Stimulated activated CD8-positive, alpha-beta memory T cell treated with anti-CD3 and anti-CD28 coated beads, Interleukin-4, amount 100 ng/mL, for 24 hours (primary cell): ENCODE data around the gene ZNF814.
A peak's percentile ranks its signal among the peaks of the same experiment; 100 is the strongest.
"Not testable (repeated sequence)": the region's sequence is repeated elsewhere in the genome, so short reads cannot be mapped to it uniquely, and the experiment has no call there.

Experiments used
- DNase-seq: peaks from one replicate; pipeline ENCODE4 v3.0.0-alpha.2; 2020; ENCODE audit warnings: low read depth

The ZNF814 gene

DNA sequence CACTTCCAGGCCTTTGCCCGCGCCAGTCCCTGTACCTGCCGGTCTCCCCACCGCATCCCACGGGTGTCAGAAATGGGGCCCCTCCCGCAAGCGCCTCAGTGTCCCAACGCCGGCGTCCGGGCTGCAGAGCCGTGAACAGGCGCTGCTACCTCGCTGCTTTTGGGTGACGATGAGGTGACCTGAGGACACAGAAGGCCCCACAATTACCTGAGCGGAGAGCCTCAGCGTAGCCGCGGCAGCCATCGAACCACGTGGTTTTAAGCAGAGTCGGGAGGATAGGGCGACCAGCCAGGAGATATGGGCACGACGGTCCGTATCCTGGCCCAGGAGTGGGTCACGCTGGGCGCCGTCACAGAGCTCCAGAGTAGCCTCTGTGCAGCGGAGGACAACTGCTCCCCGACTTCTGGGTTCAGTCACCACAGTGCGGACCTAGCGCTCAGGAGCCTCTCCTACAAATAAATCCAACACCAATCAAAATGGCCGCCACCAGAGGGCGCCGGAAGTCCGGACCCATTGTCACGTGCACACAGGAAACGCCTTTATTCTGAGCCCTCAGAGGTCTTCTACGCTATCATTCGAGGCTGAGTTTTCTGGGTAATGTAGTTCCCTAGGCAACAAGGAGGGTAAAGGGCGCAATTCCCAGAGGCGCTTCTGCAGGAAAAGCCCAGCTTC lies at the start of gene ZNF814:
Gene ZNF814 (minus strand): TSS at position 478 of the 672 bp plus-strand sequence. CDS start 235 bp downstream, at position 243.
- DNase-seq: peak; percentile 67

GRCh38 chr19:57935731-57936130 lies 46.9 kb upstream of the ZNF814 start:
- DNase-seq: no peak

DNA sequence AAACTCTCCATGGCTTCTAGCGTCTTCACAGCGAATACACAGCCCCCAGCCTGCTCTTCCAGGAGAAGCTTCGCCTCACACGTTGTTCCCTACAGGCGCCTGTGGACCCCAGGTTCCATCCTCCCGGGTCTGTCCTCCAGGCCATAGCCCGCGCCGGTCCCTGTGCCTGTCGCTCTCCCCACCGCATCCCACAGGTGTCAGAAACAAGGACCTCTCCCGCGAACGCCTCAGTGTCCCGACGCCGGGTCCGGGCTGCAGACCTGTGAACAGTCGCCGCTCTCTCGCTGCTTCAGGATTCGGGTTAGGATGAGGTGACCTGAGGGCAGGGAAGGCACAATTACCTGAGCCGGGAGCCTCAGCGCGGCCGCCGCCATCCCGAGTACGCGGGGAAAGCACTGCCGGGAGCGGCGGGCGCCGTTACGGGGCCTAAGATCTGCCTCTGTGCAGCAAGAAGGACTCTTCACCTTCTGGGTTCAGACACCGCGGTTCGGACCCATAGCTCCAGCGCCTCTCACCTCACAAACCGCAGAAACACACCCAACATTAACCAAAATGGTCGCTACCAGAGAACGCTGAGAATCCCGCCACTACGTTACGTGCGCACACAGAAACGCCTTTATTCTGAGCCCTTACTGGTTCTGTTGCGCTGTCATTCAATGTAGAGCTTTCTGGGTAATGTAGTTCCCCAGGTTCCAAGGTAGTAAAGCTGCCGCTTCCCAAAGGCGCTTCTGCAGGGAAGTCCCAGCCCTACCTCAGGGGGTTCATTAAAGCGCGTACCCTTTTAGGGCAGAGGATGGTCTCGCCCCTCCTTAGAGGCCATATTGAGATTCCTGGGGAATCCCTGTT lies 46.2 kb upstream of the ZNF814 start, which contains the start of gene ZNF418:
Gene ZNF418 (minus strand): TSS at position 583 of the 846 bp plus-strand sequence. CDS start 1,580 bp downstream, outside the sequence.
- DNase-seq: peak; percentile 14

- no peak for DNase-seq
Measured at GRCh38 chr19:57927587-57927986, 38.8 kb upstream of the ZNF814 start.

DNA sequence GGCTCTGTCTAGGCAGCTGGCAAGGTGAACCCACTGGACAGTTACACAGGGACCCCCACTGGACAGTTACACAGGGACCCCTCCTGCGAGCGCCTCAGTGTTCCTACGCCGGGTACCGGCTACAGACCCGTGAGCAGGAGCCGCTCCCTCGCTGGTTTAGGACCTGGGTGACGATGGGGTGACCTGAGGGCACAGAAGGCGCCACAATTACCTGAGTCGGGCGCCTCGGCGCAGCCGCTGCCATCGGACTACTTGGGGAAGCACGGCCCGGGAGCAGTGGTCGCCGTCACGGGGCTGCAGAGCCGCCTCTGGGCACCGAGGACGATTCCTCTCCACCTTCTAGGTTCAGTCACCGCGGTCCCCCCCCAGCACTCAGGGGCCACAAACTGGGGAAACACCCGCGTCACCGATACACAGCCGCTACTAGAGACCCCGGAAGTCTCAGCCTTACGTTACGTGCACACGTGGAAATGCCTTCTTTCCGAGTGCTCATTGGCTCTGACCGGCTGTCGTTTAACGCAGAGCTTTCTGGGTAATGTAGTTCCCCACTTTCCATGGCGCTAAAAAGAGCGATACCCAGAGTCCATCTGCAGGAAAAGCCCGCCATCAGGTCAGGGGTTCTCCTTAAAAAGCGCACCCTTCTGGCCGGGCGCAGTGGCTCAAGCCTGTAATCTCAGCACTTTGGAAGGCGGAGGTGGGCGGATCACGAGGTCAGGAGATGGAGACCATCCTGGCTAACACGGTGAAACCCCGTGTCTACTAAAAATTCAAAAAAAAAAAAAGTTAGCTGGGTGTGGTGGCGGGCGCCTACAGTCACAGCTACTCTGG lies 27.5 kb upstream of the ZNF814 start, which contains the start of gene ZNF417:
Gene ZNF417 (minus strand): TSS at position 425 of the 828 bp plus-strand sequence. CDS start 181 bp downstream, at position 244.
- peak; percentile 76 for DNase-seq

GRCh38 chr19:57914531-57914930 lies 25.7 kb upstream of the ZNF814 start:
- DNase-seq: no peak

DNA sequence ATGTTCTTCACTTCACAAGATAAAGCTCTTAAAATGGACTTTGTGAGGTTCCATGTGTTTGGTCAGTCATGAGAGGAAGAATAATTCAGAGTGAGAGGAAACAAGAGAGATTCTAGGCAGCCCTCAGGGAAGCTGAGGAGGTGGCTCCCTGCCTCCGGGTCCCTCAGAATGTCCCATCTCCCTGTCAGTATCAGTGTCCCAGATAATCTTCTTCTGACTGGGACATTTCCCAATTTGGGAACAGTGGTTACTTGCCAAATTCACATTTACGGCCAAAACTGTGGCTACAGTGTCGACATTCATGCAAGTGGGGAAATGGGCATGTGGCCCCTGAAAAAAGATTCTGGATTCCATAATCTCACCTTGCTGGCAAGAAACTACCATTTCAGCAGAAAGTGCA lies 18.6 kb upstream of the ZNF814 start:
- no peak for DNase-seq

GRCh38 chr19:57905258-57905657 lies 16.4 kb upstream of the ZNF814 start:
- no peak for DNase-seq

DNA sequence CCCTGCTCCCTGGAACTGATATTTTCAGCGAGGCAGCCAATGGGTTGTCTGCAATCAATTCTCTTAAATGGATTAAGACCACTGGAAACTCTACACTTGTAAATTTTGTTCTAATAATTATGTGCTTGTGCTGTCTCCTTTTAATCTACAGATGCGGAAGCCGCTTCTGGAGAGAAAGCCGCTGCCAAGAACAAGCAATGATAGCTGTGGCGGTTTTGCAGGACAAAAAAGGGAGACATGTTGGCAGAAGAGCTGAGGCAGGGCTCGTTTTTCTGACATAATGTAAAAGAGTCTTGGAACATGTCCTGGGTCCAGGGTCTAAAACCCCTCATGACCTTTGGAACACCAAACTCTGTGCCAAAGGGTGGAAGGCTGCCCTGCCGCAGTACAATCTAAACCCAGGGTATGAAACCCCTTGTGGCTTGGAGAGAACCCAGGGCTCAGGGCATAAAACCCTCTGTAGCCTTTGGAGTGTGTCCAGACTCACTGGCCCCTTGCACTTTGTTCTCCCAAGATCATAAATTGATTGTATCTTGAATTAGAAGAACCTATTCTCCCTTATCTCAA lies 14.9 kb upstream of the ZNF814 start:
- DNase-seq: no peak

DNA sequence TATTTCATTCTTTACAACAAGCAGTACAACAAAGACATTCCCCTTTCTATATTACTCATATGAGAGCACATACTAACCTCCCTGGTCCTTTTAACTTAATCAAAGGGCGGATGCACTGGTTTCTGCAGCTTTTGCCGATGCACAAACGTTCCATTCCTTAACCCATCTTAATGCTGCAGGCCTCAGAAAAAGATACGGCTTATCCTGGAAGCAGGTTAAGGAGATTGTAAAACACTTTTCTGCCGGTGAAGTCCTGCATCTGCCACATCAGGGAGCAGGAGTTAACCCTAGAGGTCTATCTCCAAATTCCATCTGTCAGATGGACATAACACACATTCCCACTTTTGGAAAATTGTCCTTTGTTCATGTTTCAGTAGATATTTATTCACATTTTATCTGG lies 11.5 kb upstream of the ZNF814 start:
- no peak for DNase-seq

GRCh38 chr19:57890706-57891105 lies 1.9 kb upstream of the ZNF814 start:
- not testable (repeated sequence) for DNase-seq

DNA sequence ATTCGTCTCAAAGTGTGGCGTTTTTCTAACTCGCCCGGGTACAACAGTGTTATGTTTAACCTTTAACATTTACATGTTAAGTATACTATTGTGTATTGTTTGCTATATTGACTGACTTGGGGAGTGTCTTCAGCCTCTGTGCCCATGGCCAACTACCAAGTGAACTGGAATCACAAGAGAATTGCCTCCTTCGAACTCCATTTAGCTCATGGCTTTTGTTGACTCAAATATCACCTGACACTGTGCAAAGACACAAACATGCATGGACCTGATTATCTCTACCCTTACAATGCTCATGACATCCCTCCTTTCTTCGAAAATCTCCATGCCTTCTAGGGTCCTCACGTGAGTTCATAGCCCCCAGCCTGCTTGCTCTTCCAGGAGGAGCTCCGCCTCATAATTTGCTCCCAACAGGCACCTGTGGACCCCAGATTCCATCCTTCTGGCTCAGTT lies 704 bp downstream of the ZNF814 start:
- no peak for DNase-seq

DNA sequence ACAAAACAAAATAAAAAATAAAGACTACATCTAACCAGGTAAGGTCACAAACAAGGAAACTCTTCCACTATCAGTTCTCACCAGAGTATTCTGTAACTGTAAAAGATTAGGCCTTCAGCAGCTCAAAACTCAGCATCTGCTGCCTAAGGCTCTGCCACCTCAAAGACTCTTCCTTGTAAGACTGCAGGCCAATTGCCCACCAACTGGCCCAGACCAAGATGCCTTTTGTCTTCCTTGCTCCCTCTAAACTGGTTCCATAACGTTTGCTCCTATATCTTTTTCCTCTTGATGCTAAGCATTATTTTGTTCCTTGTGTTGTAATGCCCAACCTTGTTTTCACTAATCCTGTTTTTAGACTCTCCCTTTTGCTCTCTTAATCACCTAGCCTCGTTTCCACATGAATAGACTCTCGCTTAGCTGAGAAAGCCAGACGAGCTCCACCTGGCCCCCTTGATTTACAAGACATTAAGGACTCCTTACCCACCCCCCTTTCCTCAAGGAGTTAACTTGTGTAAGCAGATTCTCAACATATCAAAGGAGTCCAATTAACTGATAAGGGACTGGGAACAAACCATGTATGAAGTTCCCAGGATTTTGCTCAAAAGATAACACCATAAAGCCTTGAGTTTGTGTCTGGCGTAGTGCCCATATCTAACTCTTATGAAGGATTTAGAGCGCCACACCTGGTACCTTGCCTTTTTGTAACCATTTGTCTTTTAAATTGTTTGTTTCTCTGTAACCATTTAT lies 1.5 kb downstream of the ZNF814 start:
- no peak for DNase-seq

- no peak for DNase-seq
Measured at GRCh38 chr19:57886046-57886445, 2.8 kb downstream of the ZNF814 start.

GRCh38 chr19:57873883-57874799 lies 14.7 kb downstream of the ZNF814 start:
- not testable (repeated sequence) for DNase-seq

DNA sequence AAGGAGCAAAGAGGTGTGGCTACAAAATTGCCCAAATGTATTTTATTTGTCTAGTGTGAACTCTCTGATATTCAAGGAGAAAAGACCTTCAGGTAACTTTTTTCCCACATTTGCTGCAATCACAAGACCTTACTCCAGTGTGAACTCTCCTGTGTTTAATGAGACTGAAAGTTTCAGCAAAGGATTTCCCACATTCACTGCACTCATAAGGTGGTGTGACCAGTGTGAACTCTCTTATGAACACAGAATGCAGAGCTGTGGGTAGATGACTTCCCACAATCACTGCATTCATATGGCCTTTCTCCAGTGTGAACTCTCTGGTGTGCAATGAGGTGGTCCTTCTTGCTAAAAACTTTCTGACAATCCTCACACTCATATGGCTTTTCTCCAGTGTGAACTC lies 16.4 kb downstream of the ZNF814 start:
- no peak for DNase-seq

- no peak for DNase-seq
Measured at GRCh38 chr19:57870225-57870624, 18.6 kb downstream of the ZNF814 start.

DNA sequence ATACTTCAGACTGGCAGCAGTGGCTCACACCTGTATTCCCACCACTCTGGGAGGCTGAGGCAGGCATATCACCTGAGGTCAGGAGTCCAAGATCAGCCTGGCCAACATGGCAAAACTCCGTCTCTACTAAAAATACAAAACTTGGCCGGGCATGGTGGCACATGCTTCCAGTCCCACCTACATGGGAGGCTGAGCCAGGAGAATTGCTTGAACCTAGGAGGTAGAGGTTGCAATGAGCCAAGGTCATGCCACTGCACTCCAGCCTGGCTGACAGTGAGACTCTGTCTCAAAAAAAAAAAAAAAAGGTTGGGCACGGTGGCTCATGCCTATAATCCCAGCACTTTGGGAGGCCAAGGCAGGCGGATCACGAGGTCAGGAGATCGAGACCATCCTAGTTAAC lies 19.2 kb downstream of the ZNF814 start:
- DNase-seq: not testable (repeated sequence)

GRCh38 chr19:57867868-57868492 lies 20.9 kb downstream of the ZNF814 start:
- DNase-seq: no peak
